Neural progenitor cell (in vitro differentiated cells): Measurements from ENCODE around the gene GALNT17.

Experiments
- CTCF ChIP-seq: fragments of 200-600 bp; sonication (generic); IDR thresholded peaks from 2 replicates; pipeline ENCODE4 v1.5.1; 2017; ENCODE audit warnings: antibody characterized with exemption, mild to moderate bottlenecking
- EZH2 ChIP-seq: fragments of 200-600 bp; sonication (generic); IDR thresholded peaks from 2 replicates; pipeline ENCODE4 v1.6.1; 2017; ENCODE audit warnings: antibody characterized with exemption, mild to moderate bottlenecking, moderate library complexity
- EZH2phosphoT487 ChIP-seq: fragments of 200-600 bp; sonication (generic); IDR thresholded peaks from 2 replicates; pipeline ENCODE4 v1.6.1; 2017; ENCODE audit warnings: antibody characterized with exemption

DNA sequence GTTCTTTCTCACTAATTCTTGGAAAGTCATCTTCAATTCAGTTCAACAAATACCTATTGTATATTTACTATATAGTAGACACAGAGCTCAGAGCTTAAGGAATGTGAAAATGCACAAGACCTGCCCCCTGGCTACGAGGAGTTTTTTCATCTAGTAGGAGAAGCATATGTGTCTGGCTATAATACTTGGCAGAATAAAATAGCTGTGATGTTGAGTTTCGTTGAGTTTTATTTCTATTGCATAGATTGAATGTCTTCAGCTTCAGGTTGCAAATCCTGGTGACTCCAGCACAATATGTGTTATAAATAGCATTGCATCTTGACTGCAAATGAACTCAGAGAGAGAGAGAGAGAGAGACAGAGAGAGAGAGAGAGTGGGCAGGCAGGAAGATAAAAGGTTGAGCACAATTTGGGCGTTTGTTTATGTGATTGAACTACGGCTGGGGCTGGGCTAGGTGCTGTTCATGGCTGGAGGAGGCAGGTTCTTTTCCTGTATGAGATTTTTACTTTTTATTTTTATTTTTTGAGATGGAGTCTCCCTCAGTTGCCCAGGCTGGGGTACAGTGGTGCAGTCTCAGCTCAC, 229.6 kb downstream of the GALNT17 start:
- TF ChIP-seq CTCF (no peak), EZH2 (no peak), EZH2phosphoT487 (no peak)
